Measurements from ENCODE around the gene TMOD4. TPM values are rescaled to one million over a fixed set of nuclear protein-coding genes. Genes with fewer than 3 reads are reported as not detected.

TMOD4 gene
- total RNA-seq, 1 experiment from 2014 or later, result not detected

GRCh38 chr1:151143986-151144385 is 31.8 kb downstream of the TMOD4 start:
- no peak overlapping the region for H2AFZ ChIP-seq
- POLR2A ChIA-PET (ENCODE audit: unreplicated experiment), result interaction anchor here (0.6 kb wide), 1 partner anchor 97 kb away, joined by 4 read pairs; no protein-coding TSS in a partner anchor
- no peaks in the 10 kb centered on the region for H3K79me2 ChIP-seq (ENCODE audit: low read depth)
- H4K20me1 ChIP-seq (ENCODE audit: insufficient read depth), result no peaks in the 10 kb centered on the region
- H3K9me2 ChIP-seq (ENCODE audit: insufficient read depth), result no peaks in the 10 kb centered on the region
- H3K4me2 ChIP-seq, result no peak overlapping the region
- H3K4me1 ChIP-seq (replicated peaks; ENCODE audit: insufficient read depth), result peaks cover 5% of the 10 kb centered on the region
- no TSS peak for BruUV-seq (replicated peaks)
- TF ChIP-seq CTCF (conservative IDR thresholded peaks at IDR 0.05), result no peak
- no peak for TF ChIP-seq EZH2 (IDR thresholded peaks at IDR 0.05; ENCODE audit: low read depth)
- H3K9me3 ChIP-seq (ENCODE audit: insufficient read depth, low read depth), result no peaks in the 10 kb centered on the region
- no peak overlapping the region for H3K27ac ChIP-seq
- no peak overlapping the region for H3K4me3 ChIP-seq
- intact Hi-C loops (cut with micrococcal nuclease; ENCODE audit: unreplicated experiment), result no loop called here
- no peak for DNase-seq
- CTCF ChIA-PET, result no interaction called here
- no peaks in the 10 kb centered on the region for H3F3A ChIP-seq (ENCODE audit: insufficient read depth, low read depth)
- H3K27me3 ChIP-seq (ENCODE audit: insufficient read depth, low read depth), result no peaks in the 10 kb centered on the region
- no peaks in the 10 kb centered on the region for H3K36me3 ChIP-seq (ENCODE audit: low read depth)

GRCh38 chr1:151143057-151143435 is 32.7 kb downstream of the TMOD4 start:
- H3K4me2 ChIP-seq, result no peak overlapping the region
- no peaks in the 10 kb centered on the region for H3F3A ChIP-seq (ENCODE audit: insufficient read depth, low read depth)
- TF ChIP-seq CTCF (conservative IDR thresholded peaks at IDR 0.05) (no peak), EZH2 (IDR thresholded peaks at IDR 0.05; ENCODE audit: low read depth) (no peak)
- POLR2A ChIA-PET (ENCODE audit: unreplicated experiment), result no interaction called here
- no peaks in the 10 kb centered on the region for H4K20me1 ChIP-seq (ENCODE audit: insufficient read depth)
- no peak overlapping the region for H3K4me3 ChIP-seq
- H3K9me2 ChIP-seq (ENCODE audit: insufficient read depth), result no peaks in the 10 kb centered on the region
- no peak overlapping the region for H3K27ac ChIP-seq
- no peaks in the 10 kb centered on the region for H3K79me2 ChIP-seq (ENCODE audit: low read depth)
- CTCF ChIA-PET, result interaction anchor here (1.2 kb wide), 1 partner anchor 12 kb away, joined by 3 read pairs; no protein-coding TSS in a partner anchor
- intact Hi-C loops (cut with micrococcal nuclease; ENCODE audit: unreplicated experiment), result no loop called here
- BruUV-seq (replicated peaks), result no TSS peak
- no peak for DNase-seq
- H2AFZ ChIP-seq, result no peak overlapping the region
- H3K9me3 ChIP-seq (ENCODE audit: insufficient read depth, low read depth), result no peaks in the 10 kb centered on the region
- H3K4me1 ChIP-seq (replicated peaks; ENCODE audit: insufficient read depth), result peaks cover 5% of the 10 kb centered on the region
- no peaks in the 10 kb centered on the region for H3K36me3 ChIP-seq (ENCODE audit: low read depth)
- no peaks in the 10 kb centered on the region for H3K27me3 ChIP-seq (ENCODE audit: insufficient read depth, low read depth)

- peaks cover 5% of the 10 kb centered on the region for H3K4me1 ChIP-seq (replicated peaks; ENCODE audit: insufficient read depth)
- BruUV-seq (replicated peaks), result no TSS peak
These were observed 33.2 kb downstream of the TMOD4 start for GRCh38 chr1:151142411-151143056.

More at GRCh38 chr1:151142411-151143056, 33.2 kb downstream of the TMOD4 start:
- Histone ChIP-seq H3K79me2 (ENCODE audit: low read depth) (no peaks in the 10 kb centered on the region), H3K9me2 (ENCODE audit: insufficient read depth) (no peaks in the 10 kb centered on the region), H3K36me3 (ENCODE audit: low read depth) (no peaks in the 10 kb centered on the region), H2AFZ (no peak overlapping the region), H4K20me1 (ENCODE audit: insufficient read depth) (no peaks in the 10 kb centered on the region), H3K27ac (no peak overlapping the region), H3K27me3 (ENCODE audit: insufficient read depth, low read depth) (no peaks in the 10 kb centered on the region), H3K4me2 (no peak overlapping the region), H3K9me3 (ENCODE audit: insufficient read depth, low read depth) (no peaks in the 10 kb centered on the region), H3K4me3 (no peak overlapping the region), H3F3A (ENCODE audit: insufficient read depth, low read depth) (no peaks in the 10 kb centered on the region)
- TF ChIP-seq CTCF (conservative IDR thresholded peaks at IDR 0.05), result no peak
- TF ChIP-seq EZH2 (IDR thresholded peaks at IDR 0.05; ENCODE audit: low read depth), result no peak
- intact Hi-C loops (cut with micrococcal nuclease; ENCODE audit: unreplicated experiment), result no loop called here
- ChIA-PET POLR2A (ENCODE audit: unreplicated experiment) (interaction anchor here (0.5 to 0.7 kb wide), 2 partner anchors 11 to 16 kb away, joined by 3 read pairs; no protein-coding TSS in a partner anchor), CTCF (interaction anchor here (1.2 kb wide), 1 partner anchor 11 kb away, joined by 3 read pairs; no protein-coding TSS in a partner anchor)
- DNase-seq, result no peak

Data from PC-9 (cell line).